ENCODE results near the gene LRIG3. TPM values are rescaled to one million over a fixed set of nuclear protein-coding genes. Genes with fewer than 3 reads are reported as not detected.

LRIG3 gene
- total and polyA plus RNA-seq, 4 donors: 6.5 to 111 (median 22.1) TPM

DNA sequence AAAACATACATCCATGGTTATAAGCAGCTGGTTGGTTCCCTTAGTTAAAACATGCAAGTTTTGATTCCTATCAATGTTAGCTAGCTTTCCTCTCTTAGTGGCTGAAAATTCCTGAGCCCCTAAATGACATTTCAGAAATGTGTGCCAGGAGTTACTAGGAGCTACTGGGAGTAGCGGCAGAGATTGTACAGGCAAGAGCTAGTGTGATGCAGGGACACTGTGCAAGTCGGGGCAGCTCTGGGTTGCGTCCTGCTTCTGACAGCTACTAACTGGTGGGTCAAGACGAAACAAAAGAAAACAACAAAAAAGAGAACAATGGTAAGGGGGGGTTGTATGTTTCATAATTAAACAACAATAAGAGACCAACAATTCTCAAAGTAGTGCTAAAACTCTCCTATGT, 35.4 kb downstream of the LRIG3 start:
- TF ChIP-seq, protein P1, sequence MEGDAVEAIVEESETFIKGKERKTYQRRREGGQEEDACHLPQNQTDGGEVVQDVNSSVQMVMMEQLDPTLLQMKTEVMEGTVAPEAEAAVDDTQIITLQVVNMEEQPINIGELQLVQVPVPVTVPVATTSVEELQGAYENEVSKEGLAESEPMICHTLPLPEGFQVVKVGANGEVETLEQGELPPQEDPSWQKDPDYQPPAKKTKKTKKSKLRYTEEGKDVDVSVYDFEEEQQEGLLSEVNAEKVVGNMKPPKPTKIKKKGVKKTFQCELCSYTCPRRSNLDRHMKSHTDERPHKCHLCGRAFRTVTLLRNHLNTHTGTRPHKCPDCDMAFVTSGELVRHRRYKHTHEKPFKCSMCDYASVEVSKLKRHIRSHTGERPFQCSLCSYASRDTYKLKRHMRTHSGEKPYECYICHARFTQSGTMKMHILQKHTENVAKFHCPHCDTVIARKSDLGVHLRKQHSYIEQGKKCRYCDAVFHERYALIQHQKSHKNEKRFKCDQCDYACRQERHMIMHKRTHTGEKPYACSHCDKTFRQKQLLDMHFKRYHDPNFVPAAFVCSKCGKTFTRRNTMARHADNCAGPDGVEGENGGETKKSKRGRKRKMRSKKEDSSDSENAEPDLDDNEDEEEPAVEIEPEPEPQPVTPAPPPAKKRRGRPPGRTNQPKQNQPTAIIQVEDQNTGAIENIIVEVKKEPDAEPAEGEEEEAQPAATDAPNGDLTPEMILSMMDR (IDR thresholded peaks at IDR 0.05; ENCODE audit: control extremely low read depth, extremely low read depth): no peak
- Histone ChIP-seq H3K27ac (ENCODE audit: low read depth in 1 of 2, low read length in 1 of 2) (no peak overlapping the region), H3K4me1 (ENCODE audit: control insufficient read depth in 5 of 5, insufficient read depth in 5 of 5, low read length in 5 of 5) (peaks cover 0 to 35% (median 0%) of the 10 kb centered on the region in 5 donors), H3K36me3 (ENCODE audit: control insufficient read depth in 4 of 4, insufficient read depth in 4 of 4, low read length in 4 of 4) (peaks cover 12 to 60% (median 25%) of the 10 kb centered on the region in 4 donors), H3K9ac (ENCODE audit: insufficient read depth in 1 of 2, low read length in 2 of 2) (no peak overlapping the region), H3K4me3 (no peak overlapping the region), H3K9me3 (ENCODE audit: control insufficient read depth in 4 of 4, insufficient read depth in 3 of 4, low read length in 3 of 4) (no peaks in the 10 kb centered on the region), H3K27me3 (ENCODE audit: control insufficient read depth in 3 of 3, insufficient read depth in 3 of 3, low read length in 2 of 3) (no peaks in the 10 kb centered on the region)
- ATAC-seq (ENCODE audit: insufficient read depth, low FRiP score) (no peak), DNase-seq (no peak)
- WGBS, 2 donors: 84 to 89% methylated on average over 4 of the region's 4 CpGs

DNA sequence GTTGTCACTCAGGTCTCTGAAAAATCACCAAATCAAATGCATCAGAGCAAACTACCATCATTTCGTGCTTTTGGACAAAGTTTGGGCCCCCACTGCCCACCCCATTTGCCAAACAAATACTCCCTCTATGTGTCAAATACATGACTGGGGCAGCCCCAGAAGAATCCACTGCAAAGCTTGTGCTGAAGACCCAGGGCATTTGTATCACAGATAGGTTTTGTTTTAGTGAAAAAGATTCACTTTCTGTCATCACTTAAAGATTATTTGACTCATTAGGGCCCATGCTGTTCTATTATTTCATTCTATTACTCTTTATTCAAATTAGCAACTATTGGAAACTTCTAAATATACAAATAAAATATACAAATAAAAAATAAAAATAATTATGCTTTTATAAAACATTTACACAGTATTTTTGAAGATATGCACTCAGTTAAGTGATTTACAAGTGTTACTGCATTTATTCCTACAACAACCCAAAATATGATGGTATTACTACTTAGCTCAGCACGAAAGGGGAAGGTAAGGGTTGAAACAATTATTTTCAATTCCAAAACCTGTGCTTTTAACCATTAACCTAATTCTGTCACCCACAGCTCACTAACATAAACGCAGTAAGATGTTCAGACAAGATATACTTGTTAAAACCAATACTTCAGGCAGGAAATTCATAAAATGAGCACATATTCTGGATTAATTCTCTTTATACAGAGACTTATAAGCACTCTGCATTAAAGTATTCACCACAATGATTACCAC, 36.5 kb downstream of the LRIG3 start:
- H3K27me3 ChIP-seq (ENCODE audit: control insufficient read depth in 3 of 3, insufficient read depth in 3 of 3, low read length in 2 of 3): no peaks in the 10 kb centered on the region
- TF ChIP-seq, protein P1 (IDR thresholded peaks at IDR 0.05; ENCODE audit: control extremely low read depth, extremely low read depth): no peak
- WGBS, 2 donors: 88 to 89% methylated on average over 3 of the region's 3 CpGs
- no peak overlapping the region for H3K9ac ChIP-seq (ENCODE audit: insufficient read depth in 1 of 2, low read length in 2 of 2)
- peaks cover 0 to 32% (median 0%) of the 10 kb centered on the region in 5 donors for H3K4me1 ChIP-seq (ENCODE audit: control insufficient read depth in 5 of 5, insufficient read depth in 5 of 5, low read length in 5 of 5)
- H3K36me3 ChIP-seq (ENCODE audit: control insufficient read depth in 4 of 4, insufficient read depth in 4 of 4, low read length in 4 of 4): peaks cover 12 to 62% (median 26%) of the 10 kb centered on the region in 4 donors
- H3K27ac ChIP-seq (ENCODE audit: low read depth in 1 of 2, low read length in 1 of 2): no peak overlapping the region
- no peaks in the 10 kb centered on the region for H3K9me3 ChIP-seq (ENCODE audit: control insufficient read depth in 4 of 4, insufficient read depth in 3 of 4, low read length in 3 of 4)
- DNase-seq (no peak), ATAC-seq (ENCODE audit: insufficient read depth, low FRiP score) (no peak)
- no peak overlapping the region for H3K4me3 ChIP-seq

DNA sequence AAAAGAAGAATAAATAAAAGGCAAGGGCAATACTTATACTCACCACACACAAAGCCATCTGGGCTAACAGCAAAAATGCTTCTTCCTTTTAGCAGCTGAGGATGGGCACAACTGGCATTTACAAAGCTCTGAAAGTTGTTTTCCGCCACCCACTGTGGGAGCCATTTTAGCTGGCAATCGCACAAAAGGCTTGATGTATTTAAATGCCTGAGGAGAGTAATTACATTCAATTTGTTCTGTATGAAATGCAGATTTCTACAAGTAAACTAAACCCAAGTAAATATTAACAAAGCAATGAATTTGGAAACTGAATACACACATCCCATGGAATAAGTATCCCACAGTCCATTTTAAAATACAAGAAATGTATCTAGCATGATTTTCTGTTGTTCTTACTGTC, 37.5 kb downstream of the LRIG3 start:
- Histone ChIP-seq H3K27me3 (ENCODE audit: control insufficient read depth in 3 of 3, insufficient read depth in 3 of 3, low read length in 2 of 3) (no peaks in the 10 kb centered on the region), H3K36me3 (ENCODE audit: control insufficient read depth in 4 of 4, insufficient read depth in 4 of 4, low read length in 4 of 4) (peaks cover 15 to 59% (median 29%) of the 10 kb centered on the region in 4 donors), H3K9ac (ENCODE audit: insufficient read depth in 1 of 2, low read length in 2 of 2) (no peak overlapping the region), H3K9me3 (ENCODE audit: control insufficient read depth in 4 of 4, insufficient read depth in 3 of 4, low read length in 3 of 4) (no peaks in the 10 kb centered on the region), H3K27ac (ENCODE audit: low read depth in 1 of 2, low read length in 1 of 2) (no peak overlapping the region), H3K4me3 (no peak overlapping the region), H3K4me1 (ENCODE audit: control insufficient read depth in 5 of 5, insufficient read depth in 5 of 5, low read length in 5 of 5) (peaks cover 0 to 24% (median 0%) of the 10 kb centered on the region in 5 donors)
- WGBS, 2 donors: 91 to 98% methylated on average over 2 of the region's 2 CpGs
- ATAC-seq (ENCODE audit: insufficient read depth, low FRiP score) (no peak), DNase-seq (no peak)
- TF ChIP-seq, protein P1 (IDR thresholded peaks at IDR 0.05; ENCODE audit: control extremely low read depth, extremely low read depth): no peak
